SK-N-SH (cell line): Measurements from ENCODE around the gene ZP1.

Experiments
- EP300 ChIP-seq, 2 experiments: IDR thresholded peaks; 2 replicates each; pipeline versions ENCODE4 v1.4.0 to v1.6.1; 2012; ENCODE audit warnings: borderline replicate concordance in 1 of 2, low read depth in 1 of 2, low read length in 1 of 2
- EZH2phosphoT487 ChIP-seq: fragments of 200-600 bp; sonication (generic); IDR thresholded peaks from 2 replicates; pipeline ENCODE4 v1.6.1; 2017; ENCODE audit warnings: low read depth, mixed run types, mild to moderate bottlenecking, antibody characterized with exemption, moderate library complexity, borderline replicate concordance
- SIN3A ChIP-seq: IDR thresholded peaks from 2 replicates; pipeline ENCODE4 v1.6.1; 2012; ENCODE audit warnings: low read depth, mild to moderate bottlenecking, low read length, moderate library complexity, borderline replicate concordance
- TCF12 ChIP-seq: IDR thresholded peaks from 2 replicates; pipeline ENCODE4 v1.4.0; 2012
- USF2 ChIP-seq: fragments of 150-350 bp; IDR thresholded peaks from 2 replicates; pipeline ENCODE4 v1.6.1; 2017; ENCODE audit warnings: antibody characterized with exemption, low read length, low read depth, borderline replicate concordance
- TF ChIP-seq, protein P1 (sequence below): fragments of 200-600 bp; sonication (generic); IDR thresholded peaks from 2 replicates; pipeline ENCODE4 v1.6.1; 2017; ENCODE audit warnings: antibody characterized with exemption, mild to moderate bottlenecking, moderate library complexity

- TF ChIP-seq, protein P1, sequence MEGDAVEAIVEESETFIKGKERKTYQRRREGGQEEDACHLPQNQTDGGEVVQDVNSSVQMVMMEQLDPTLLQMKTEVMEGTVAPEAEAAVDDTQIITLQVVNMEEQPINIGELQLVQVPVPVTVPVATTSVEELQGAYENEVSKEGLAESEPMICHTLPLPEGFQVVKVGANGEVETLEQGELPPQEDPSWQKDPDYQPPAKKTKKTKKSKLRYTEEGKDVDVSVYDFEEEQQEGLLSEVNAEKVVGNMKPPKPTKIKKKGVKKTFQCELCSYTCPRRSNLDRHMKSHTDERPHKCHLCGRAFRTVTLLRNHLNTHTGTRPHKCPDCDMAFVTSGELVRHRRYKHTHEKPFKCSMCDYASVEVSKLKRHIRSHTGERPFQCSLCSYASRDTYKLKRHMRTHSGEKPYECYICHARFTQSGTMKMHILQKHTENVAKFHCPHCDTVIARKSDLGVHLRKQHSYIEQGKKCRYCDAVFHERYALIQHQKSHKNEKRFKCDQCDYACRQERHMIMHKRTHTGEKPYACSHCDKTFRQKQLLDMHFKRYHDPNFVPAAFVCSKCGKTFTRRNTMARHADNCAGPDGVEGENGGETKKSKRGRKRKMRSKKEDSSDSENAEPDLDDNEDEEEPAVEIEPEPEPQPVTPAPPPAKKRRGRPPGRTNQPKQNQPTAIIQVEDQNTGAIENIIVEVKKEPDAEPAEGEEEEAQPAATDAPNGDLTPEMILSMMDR = no peak
- TF ChIP-seq EP300 (IDR thresholded peaks at IDR 0.05; ENCODE audit: borderline replicate concordance in 1 of 2, low read depth in 1 of 2, low read length in 1 of 2) (no peak), SIN3A (no peak), TCF12 (no peak), USF2 (no peak), EZH2phosphoT487 (no peak)
Observed at GRCh38 chr11:60890696-60891095, 23.4 kb downstream of the ZP1 start.
